Right lobe of liver (tissue), 6 donors: Measurements from ENCODE around the gene NEK10. TPM values are rescaled to one million over a fixed set of nuclear protein-coding genes. Genes with fewer than 3 reads are reported as not detected.

ENCODE experiments used
- ATAC-seq, 4 donors: fragments of 200-7000 bp; cut with Tn5 transposase; one replicate each; pipeline ENCODE4 v1.9.1; 2020; ENCODE audit warnings: mild to moderate bottlenecking in 4 of 4, moderate library complexity in 4 of 4
- DNase-seq, 3 donors: peaks; one replicate each; pipeline ENCODE4 v3.0.0-alpha.2; 2020
- H3K27ac ChIP-seq, 3 donors: fragments of 200-600 bp; one replicate each; pipeline ENCODE4 v1.8.0; 2022
- H3K27me3 ChIP-seq, 2 donors: fragments of 200-600 bp; one replicate each; pipeline ENCODE4 v1.8.0; 2022
- H3K36me3 ChIP-seq, 4 donors: fragments of 200-600 bp; sonication (generic) in 1 of 4; one replicate each; pipeline versions ENCODE4 v1.5.1 to v1.8.0; 2017 to 2022; ENCODE audit warnings: control low read depth in 1 of 4
- H3K4me1 ChIP-seq, 4 donors: fragments of 200-600 bp; sonication (generic) in 1 of 4; one replicate each; pipeline versions ENCODE4 v1.5.1 to v1.8.0; 2017 to 2022; ENCODE audit warnings: control low read depth in 1 of 4
- H3K4me3 ChIP-seq, 3 donors: fragments of 200-600 bp; one replicate each; pipeline ENCODE4 v1.8.0; 2022
- H3K9me3 ChIP-seq, 4 donors: fragments of 200-600 bp; sonication (generic) in 1 of 4; one replicate each; pipeline versions ENCODE4 v1.5.1 to v1.8.0; 2017 to 2022; ENCODE audit warnings: control low read depth in 1 of 4
- CTCF ChIP-seq, 4 donors: fragments of 200-600 bp in 3 of 4; fragments of 450-650 bp in 1 of 4; IDR thresholded peaks; one replicate each; pipeline versions ENCODE4 v1.5.1 to v1.8.0; 2016 to 2022; ENCODE audit warnings: antibody characterized with exemption in 4 of 4, mild to moderate bottlenecking in 2 of 4
- POLR2A ChIP-seq: fragments of 450-650 bp; IDR thresholded peaks from one replicate; pipeline ENCODE4 v1.6.1; 2017; ENCODE audit warnings: antibody characterized with exemption, mild to moderate bottlenecking
- WGBS: methylation state at CpG from one replicate; pipeline ENCODE4 v1.1.6; 2018; ENCODE audit warnings: low coverage, low lambda C conversion rate; ENCODE audit not compliant: insufficient coverage; ENCODE audit errors: missing lambda C conversion rate; 5-methylcytosine and 5-hydroxymethylcytosine counted together
- intact Hi-C, 2 donors: fragments of 100-400 bp; cut with DNase I; formaldehyde crosslinking; loops; one replicate each; pipeline versions ENCODE4 v1.11.2 to v1.14.1; 2022
- total RNA-seq, 6 experiments: library from RNA; depleted of rRNA in 2 of 6; stranded (reverse); fragments of >200 nt in 2 of 6; fragmentation: NEBNext Ultra II Directional in 3 of 6; extraction: Animal tissue kit (Norgen Biotek cat#: 25700) in 3 of 6; gene quantifications; one replicate each; pipeline versions ENCODE4 v1.1.0 to v1.2.4, GENCODE V29; 2016 to 2023
- donor health status: DM: no; HTN: yes; CAD: no.
- donor health status: DM: no; HTN: no; CAD: no.
- donor health status: DM: no; HTN: no; CAD: no.
- donor health status: DM: no; HTN: yes; CAD: no.
- donor health status: DM: no; HTN: yes; CAD: no.

NEK10 gene
- total RNA-seq, 6 experiments from 2014 or later: 0.43 to 2.5 (median 0.87) TPM

DNA sequence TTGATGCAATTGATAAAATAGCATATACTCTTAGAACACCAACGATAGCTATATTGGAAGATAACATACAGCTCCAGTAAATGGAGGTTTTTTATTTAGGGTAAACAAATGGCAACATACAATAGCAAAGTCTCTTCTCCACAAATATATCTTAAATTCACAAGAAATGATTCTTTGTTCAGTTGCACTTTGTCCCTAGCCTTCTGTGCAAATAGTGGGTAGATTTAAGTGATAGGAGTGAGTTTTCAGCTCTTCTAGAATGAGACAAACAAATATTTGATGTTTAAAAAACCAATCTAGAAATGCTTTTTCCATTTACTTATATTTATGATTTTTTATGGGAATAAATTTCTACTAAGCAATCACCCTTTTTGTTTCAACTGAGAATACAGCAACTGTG lies 253.8 kb downstream of the NEK10 start:
- Histone ChIP-seq H3K9me3 (no peaks in the 10 kb centered on the region), H3K4me3 (no peak overlapping the region), H3K4me1 (no peaks in the 10 kb centered on the region), H3K27me3 (no peaks in the 10 kb centered on the region), H3K36me3 (no peaks in the 10 kb centered on the region), H3K27ac (no peak overlapping the region)
- intact Hi-C loops: no loop called here
- DNase-seq (no peak), ATAC-seq (no peak)
- WGBS: 95% methylated on average over 1 of the region's 1 CpG
- TF ChIP-seq POLR2A (no peak), CTCF (IDR thresholded peaks at IDR 0.05) (no peak)

- intact Hi-C loops: no loop called here
- ATAC-seq: no peak
- Histone ChIP-seq H3K36me3 (no peaks in the 10 kb centered on the region), H3K9me3 (no peaks in the 10 kb centered on the region), H3K4me1 (no peaks in the 10 kb centered on the region), H3K27ac (no peak overlapping the region), H3K4me3 (no peak overlapping the region), H3K27me3 (no peaks in the 10 kb centered on the region)
- no peak for TF ChIP-seq CTCF (IDR thresholded peaks at IDR 0.05)
- TF ChIP-seq POLR2A: no peak
- WGBS: 83% methylated on average over 1 of the region's 1 CpG
- no peak for DNase-seq
Observed at GRCh38 chr3:27114684-27115083, 254.5 kb downstream of the NEK10 start.

- Histone ChIP-seq H3K9me3 (no peaks in the 10 kb centered on the region), H3K27ac (no peak overlapping the region), H3K36me3 (no peaks in the 10 kb centered on the region), H3K4me1 (no peaks in the 10 kb centered on the region), H3K4me3 (no peak overlapping the region), H3K27me3 (no peaks in the 10 kb centered on the region)
- DNase-seq: no peak
- no peak for ATAC-seq
- intact Hi-C loops: no loop called here
- WGBS: 59% methylated on average over 2 of the region's 2 CpGs
- TF ChIP-seq CTCF (IDR thresholded peaks at IDR 0.05) (no peak), POLR2A (no peak)
Observed at GRCh38 chr3:27114129-27114528, 255.1 kb downstream of the NEK10 start.

DNA sequence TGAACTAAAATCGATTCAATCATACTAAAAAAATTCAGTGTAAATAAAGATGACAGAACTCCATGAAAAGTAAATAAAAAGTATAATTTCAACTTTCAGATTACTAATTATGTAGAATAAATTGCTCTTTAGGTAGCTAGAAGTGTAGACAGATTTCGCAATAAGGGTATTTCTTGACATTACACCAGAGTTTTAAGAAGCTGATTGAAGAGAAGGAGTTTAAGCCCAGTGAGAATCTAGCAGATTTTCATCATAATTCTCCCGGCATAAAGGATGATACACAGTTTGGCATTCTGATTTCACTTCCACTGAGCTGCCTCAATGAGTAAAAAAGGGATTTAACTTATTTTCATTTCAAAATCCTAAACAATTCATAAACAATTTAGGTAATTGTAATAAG lies 259.2 kb downstream of the NEK10 start:
- no peaks in the 10 kb centered on the region for H3K4me1 ChIP-seq
- intact Hi-C loops: no loop called here
- H3K27me3 ChIP-seq: no peaks in the 10 kb centered on the region
- WGBS: 98% methylated on average over 3 of the region's 3 CpGs
- DNase-seq: no peak
- no peak overlapping the region for H3K27ac ChIP-seq
- H3K9me3 ChIP-seq: no peaks in the 10 kb centered on the region
- H3K4me3 ChIP-seq: no peak overlapping the region
- no peaks in the 10 kb centered on the region for H3K36me3 ChIP-seq
- no peak for TF ChIP-seq POLR2A
- TF ChIP-seq CTCF (IDR thresholded peaks at IDR 0.05): no peak
- no peak for ATAC-seq

DNA sequence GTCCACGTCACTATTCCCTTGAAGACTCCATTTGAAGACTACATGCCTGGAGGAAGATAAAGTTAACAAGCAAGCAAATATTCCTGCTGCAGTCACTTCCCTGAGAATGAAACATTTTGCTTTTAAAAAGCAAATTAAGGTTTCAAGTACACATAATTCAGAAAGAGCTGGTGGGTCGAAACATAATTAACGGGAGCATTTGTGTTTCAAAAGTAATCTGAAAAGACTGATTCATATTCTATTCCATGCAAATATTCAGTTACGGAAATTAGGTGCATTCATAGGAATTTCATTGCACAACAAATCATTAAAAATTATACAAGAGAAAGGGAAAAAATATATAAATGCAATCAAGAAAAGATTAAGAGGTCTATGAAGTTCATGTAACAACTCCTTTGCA lies 260.9 kb downstream of the NEK10 start:
- no peaks in the 10 kb centered on the region for H3K4me1 ChIP-seq
- WGBS: 75% methylated on average over 4 of the region's 4 CpGs
- H3K27ac ChIP-seq: no peak overlapping the region
- no peaks in the 10 kb centered on the region for H3K36me3 ChIP-seq
- ATAC-seq: no peak
- H3K27me3 ChIP-seq: no peaks in the 10 kb centered on the region
- no peak for TF ChIP-seq POLR2A
- TF ChIP-seq CTCF (IDR thresholded peaks at IDR 0.05): no peak
- intact Hi-C loops: no loop called here
- DNase-seq: no peak
- H3K4me3 ChIP-seq: no peak overlapping the region
- H3K9me3 ChIP-seq: no peaks in the 10 kb centered on the region
